Uterine smooth muscle cell (primary cell): ENCODE results near the gene RAB27B. TPM values are rescaled to one million over a fixed set of nuclear protein-coding genes. Genes with fewer than 3 reads are reported as not detected.

Experiments used
- total RNA-seq: library from RNA; depleted of rRNA; stranded (reverse); fragments of >200 nt; gene quantifications from 2 replicates; pipeline ENCODE4 v1.2.3, GENCODE V29; 2014

The RAB27B gene
- total RNA-seq, result 18.3 and 22.2 TPM in 2 replicates

GRCh38 chr18:54828281-54828881 is at the start of gene RAB27B:
RAB27B (plus strand) TSS chr18:54828477; CDS start chr18:54877586, 49,109 bp downstream.

Other genes with a start within 250 kb of the RAB27B start
- not detected in 2 replicates for gene DYNAP, start 237.2 kb upstream of the RAB27B start, total RNA-seq
- 1.8 and 1.9 TPM in 2 replicates for gene CCDC68, start 131.0 kb downstream of the RAB27B start, total RNA-seq